Activated CD8-positive, alpha-beta memory T cell treated with anti-CD3 and anti-CD28 coated beads for 1 hour (primary cell): Measurements from ENCODE around the gene PLPP4.

Experiments
- DNase-seq, 2 donors: peaks; one replicate each; pipeline ENCODE4 v3.0.0-alpha.2; 2020; ENCODE audit warnings: low read depth in 1 of 2; ENCODE audit errors: extremely low read depth in 1 of 2

The PLPP4 gene

GRCh38 chr10:120607016-120607709 lies 150.1 kb downstream of the PLPP4 start:
- DNase-seq, result no peak

- DNase-seq, result no peak
Observed at GRCh38 chr10:120607710-120608703, 151.0 kb downstream of the PLPP4 start.

GRCh38 chr10:120609006-120609405 lies 152.0 kb downstream of the PLPP4 start:
- no peak for DNase-seq

GRCh38 chr10:120610791-120611190 lies 153.8 kb downstream of the PLPP4 start:
- DNase-seq, result no peak

- DNase-seq, result no peak
Observed at GRCh38 chr10:120612756-120613155, 155.7 kb downstream of the PLPP4 start.

GRCh38 chr10:120613180-120613579 lies 156.2 kb downstream of the PLPP4 start:
- DNase-seq, result no peak

- DNase-seq, result no peak
Observed at GRCh38 chr10:120614680-120615079, 157.7 kb downstream of the PLPP4 start.

- no peak for DNase-seq
Observed at GRCh38 chr10:120616311-120616911, 159.4 kb downstream of the PLPP4 start.

GRCh38 chr10:120628197-120628596 lies 171.2 kb downstream of the PLPP4 start:
- DNase-seq, result no peak

- DNase-seq, result no peak
Observed at GRCh38 chr10:120630266-120630665, 173.2 kb downstream of the PLPP4 start.

- DNase-seq, result no peak
Observed at GRCh38 chr10:120632047-120632446, 175.0 kb downstream of the PLPP4 start.

GRCh38 chr10:120632942-120633341 lies 175.9 kb downstream of the PLPP4 start:
- no peak for DNase-seq

GRCh38 chr10:120634659-120635058 lies 177.6 kb downstream of the PLPP4 start:
- no peak for DNase-seq
